UCSD-AML1 (cell line): Measurements from ENCODE around the gene LRRC45.

Source experiments
- DNase-seq: peaks from one replicate; lab custom pipeline; 2025; ENCODE audit not compliant: unreplicated experiment; lab: John Stamatoyannopoulos, UW

The LRRC45 gene

GRCh38 chr17:82061047-82061925 is 38.2 kb downstream of the LRRC45 start:
- no peak for DNase-seq

- DNase-seq = no peak
Measured at GRCh38 chr17:82062076-82062983, 39.2 kb downstream of the LRRC45 start.

GRCh38 chr17:82062984-82063368 is 39.9 kb downstream of the LRRC45 start:
- DNase-seq = no peak

GRCh38 chr17:82063424-82064415 is 40.6 kb downstream of the LRRC45 start:
- DNase-seq = no peak

GRCh38 chr17:82064433-82065192 is 41.5 kb downstream of the LRRC45 start:
- no peak for DNase-seq

GRCh38 chr17:82065193-82065637 is 42.1 kb downstream of the LRRC45 start:
- peak; percentile 35 for DNase-seq

- peak; percentile 77 for DNase-seq
Measured at GRCh38 chr17:82065638-82066303, 42.7 kb downstream of the LRRC45 start, which contains the start of gene DUS1L. Gene DUS1L (minus strand): TSS chr17:82065804. CDS start chr17:82065059, 745 bp downstream.

DNA sequence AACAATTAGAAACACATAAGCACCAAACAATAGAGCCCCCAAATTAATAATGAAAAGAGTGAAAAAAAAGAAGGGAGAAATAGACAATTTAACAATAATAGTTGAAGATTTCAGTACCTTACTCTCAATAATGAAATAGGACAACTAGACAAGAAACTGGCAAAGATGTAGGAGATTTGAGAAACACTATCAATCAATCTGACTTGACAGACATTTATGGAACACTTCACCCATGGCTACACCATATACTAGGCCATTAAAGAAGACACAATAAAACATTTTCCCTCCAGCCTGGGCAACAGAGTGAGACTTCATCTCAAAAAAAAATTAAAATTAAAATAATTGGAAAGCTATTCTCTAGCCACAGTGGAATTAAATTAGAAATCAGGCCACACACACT is 47.5 kb downstream of the LRRC45 start:
- no peak for DNase-seq

GRCh38 chr17:82072827-82073226 is 49.7 kb downstream of the LRRC45 start:
- no peak for DNase-seq

GRCh38 chr17:82073446-82073845 is 50.3 kb downstream of the LRRC45 start:
- DNase-seq = no peak

DNA sequence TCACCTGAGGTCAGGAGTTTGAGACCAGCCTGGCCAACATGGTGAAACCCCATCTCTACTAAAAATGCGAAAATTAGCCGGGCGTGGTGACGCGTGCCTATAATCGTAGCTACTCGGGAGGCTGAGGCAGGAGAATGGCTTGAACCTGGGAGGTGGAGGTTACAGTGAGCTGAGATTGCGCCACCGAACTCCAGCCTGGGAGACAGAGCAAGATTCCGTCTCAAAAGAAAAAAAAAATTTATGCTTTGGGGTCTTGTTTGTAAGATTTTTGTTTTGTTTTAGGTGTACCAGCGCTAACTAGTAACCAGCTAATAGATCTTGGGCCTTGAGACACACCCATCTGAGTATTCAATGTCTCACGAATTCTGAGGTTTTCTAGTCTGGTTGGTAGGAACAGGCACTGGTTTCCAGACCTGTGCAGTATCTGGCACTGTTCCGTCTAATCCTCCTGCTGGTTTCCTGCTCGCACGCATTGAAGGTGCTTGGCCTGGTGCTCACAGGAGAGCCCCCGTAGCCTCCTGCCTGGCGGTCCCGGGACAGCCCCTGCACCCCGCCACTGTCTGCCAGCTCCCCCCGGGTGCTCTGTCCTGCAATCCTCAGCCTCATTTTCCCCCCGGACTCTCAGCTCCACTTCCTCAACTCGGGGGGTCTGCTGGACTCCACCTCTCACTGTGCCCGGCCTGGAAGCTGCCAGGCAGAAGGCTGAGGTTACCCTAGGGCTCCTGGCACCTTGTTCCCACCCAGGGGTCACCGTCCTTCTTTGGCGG is 53.1 kb downstream of the LRRC45 start:
- DNase-seq = no peak

DNA sequence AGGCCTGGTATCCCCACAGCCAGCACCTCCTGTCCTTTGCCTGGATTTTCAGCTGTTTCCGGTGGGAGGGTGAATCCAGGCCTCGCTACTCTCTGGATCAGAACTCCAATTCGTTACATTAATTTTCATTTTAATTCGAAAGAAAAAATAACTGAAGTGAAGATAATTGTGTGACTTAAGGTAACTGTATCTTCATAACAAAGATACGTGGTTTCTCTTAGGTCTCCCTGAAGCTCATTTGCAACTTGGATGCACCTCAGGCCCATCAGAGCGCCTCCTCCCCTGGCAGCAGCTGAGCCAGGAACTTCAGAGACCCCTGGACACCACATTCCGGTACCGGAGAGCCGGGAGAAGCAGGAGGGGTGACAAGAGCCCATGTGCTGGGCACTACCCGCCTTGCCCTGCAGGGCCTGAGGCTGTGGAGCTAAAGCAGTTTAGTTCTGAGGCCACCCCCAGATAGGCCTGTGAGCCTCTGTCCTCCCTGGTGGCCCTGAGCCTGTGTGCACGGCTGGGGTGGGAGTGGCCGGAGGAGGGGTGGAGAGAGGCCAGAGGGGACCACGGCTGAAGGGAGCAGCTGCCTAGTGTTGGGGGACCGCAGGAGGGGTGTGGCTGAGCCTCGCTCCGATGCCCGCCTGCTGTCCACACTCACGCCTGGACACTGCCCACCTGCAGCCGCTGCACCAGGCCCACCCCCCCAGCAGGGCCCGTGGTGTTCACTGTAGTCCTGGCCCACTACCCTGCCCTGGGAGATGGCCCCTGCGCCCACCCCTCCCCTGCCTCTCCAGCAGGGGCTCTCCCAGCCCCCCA is 53.9 kb downstream of the LRRC45 start:
- DNase-seq = no peak

DNA sequence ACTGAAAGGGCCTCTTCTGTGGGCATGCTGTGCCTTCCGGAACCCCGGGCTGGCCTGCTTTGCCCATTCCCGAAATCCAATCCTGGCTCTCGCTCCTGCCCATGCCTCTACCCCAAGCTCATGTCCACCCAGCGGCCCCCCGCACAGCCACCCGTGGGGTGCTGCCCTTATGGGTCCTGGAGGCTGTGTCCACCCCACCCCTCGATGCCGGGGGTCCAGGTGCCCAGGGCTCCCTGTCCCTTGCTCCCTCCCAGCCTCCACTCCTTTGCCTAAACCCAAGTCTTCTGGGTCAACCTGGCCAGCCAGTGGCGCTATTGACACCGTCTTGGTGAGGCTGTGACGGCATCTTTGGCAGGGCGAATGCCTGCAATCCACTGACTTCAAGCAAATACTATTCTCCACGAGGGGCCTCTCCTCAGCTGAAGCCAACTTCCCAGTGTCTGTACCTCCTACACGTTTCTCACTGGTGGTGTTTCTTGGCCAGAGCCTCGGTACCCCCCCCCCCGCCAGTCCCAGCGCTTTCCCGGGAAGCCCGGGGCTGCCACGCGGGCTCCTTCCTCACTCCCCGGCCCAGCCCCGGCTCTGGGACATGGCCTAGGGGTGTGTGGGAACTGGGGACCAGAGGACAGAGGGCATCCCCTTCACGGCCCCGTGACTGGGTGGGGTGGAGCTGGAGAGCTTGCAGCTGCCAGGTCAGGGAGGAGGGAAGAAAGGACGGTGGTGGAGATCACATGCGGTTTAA is 54.7 kb downstream of the LRRC45 start:
- DNase-seq = no peak

DNA sequence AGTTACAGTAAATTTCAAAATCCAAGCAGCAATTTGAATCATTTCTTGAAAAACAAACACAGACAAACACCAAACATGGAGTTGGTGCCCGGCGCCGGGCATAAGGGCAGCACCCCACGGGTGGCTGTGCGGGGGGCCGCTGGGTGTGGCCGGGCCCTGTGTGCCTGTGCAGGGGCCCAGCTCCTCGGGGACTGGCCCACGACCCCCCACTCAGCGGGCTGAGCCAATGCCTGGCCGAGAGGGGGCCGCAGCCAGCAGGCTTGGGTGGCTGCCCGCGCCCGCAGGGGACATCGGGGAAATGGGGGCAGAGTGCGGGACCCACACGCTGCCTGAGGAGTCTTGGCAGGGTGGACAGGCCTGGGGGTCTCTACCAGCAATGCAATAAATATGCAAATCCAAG is 55.3 kb downstream of the LRRC45 start:
- DNase-seq = no peak

GRCh38 chr17:82079001-82079677 is 56.0 kb downstream of the LRRC45 start:
- no peak for DNase-seq

GRCh38 chr17:82080048-82080788 is 57.1 kb downstream of the LRRC45 start:
- DNase-seq = no peak
